Gastroesophageal sphincter (tissue), 3 donors: ENCODE measurements around the gene C3orf38.

Experiments used
- POLR2A ChIP-seq, 2 donors: fragments of 450-650 bp; IDR thresholded peaks; one replicate each; pipeline ENCODE4 v1.6.1; 2017; ENCODE audit warnings: antibody characterized with exemption in 2 of 2, mild to moderate bottlenecking in 2 of 2, moderate library complexity in 1 of 2
- POLR2AphosphoS5 ChIP-seq: sonication (generic); formaldehyde crosslinking; IDR thresholded peaks from one replicate; pipeline ENCODE4 v1.6.1; 2017; ENCODE audit warnings: antibody characterized with exemption
- TF ChIP-seq, protein P1 (sequence below), 4 experiments: fragments of 200-600 bp in 2 of 4; fragments of 450-650 bp in 2 of 4; sonication (generic) in 1 of 4; IDR thresholded peaks; one replicate each; pipeline ENCODE4 v1.5.1; 2017 to 2019; ENCODE audit warnings: antibody characterized with exemption in 4 of 4, mild to moderate bottlenecking in 2 of 4, moderate library complexity in 2 of 4

DNA sequence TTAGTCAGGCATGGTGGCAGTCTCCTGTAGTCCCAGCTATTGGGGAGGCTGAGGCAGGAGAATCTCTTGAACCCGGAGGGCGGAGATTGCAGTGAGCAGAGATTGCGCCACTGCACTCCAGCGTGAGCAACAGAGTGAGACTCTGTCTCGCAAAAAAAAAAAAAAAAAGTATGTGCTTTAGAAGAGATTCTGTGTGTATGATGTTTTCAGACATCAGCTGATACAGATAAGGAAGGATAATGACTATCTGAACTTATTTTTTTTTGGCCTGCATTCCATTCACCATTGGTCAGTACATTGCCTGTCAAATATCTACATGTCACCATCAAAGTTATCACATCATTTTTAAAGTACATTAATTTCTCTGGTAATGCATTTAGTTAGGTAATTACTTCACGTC, 17.4 kb downstream of the C3orf38 start:
- TF ChIP-seq, protein P1, sequence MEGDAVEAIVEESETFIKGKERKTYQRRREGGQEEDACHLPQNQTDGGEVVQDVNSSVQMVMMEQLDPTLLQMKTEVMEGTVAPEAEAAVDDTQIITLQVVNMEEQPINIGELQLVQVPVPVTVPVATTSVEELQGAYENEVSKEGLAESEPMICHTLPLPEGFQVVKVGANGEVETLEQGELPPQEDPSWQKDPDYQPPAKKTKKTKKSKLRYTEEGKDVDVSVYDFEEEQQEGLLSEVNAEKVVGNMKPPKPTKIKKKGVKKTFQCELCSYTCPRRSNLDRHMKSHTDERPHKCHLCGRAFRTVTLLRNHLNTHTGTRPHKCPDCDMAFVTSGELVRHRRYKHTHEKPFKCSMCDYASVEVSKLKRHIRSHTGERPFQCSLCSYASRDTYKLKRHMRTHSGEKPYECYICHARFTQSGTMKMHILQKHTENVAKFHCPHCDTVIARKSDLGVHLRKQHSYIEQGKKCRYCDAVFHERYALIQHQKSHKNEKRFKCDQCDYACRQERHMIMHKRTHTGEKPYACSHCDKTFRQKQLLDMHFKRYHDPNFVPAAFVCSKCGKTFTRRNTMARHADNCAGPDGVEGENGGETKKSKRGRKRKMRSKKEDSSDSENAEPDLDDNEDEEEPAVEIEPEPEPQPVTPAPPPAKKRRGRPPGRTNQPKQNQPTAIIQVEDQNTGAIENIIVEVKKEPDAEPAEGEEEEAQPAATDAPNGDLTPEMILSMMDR (IDR thresholded peaks at IDR 0.05) = no peak
- TF ChIP-seq POLR2A (IDR thresholded peaks at IDR 0.05) = no peak
- no peak for TF ChIP-seq POLR2AphosphoS5
